Calu3 (cell line): ENCODE results near the gene BET1L. TPM values are rescaled to one million over a fixed set of nuclear protein-coding genes. Genes with fewer than 3 reads are reported as not detected.

Source experiments
- BruUV-seq: library from RNA; stranded (reverse); fragments of 400-500 nt; replicated peaks from 2 replicates; lab custom pipeline; 2021; lab: Mats Ljungman, UMichigan
- CTCF ChIA-PET: fragments of 300-600 bp; sonication (Branson Sonifier 250); formaldehyde crosslinking; loops from one replicate; lab custom pipeline; 2022; ENCODE audit warnings: antibody characterized with exemption; lab: Charles Lee
- DNase-seq: peaks from one replicate; pipeline ENCODE4 v3.0.0; 2022
- H3K27ac Mint-ChIP-seq: one replicate; pipeline ENCODE4 v1.8.0; 2022; ENCODE audit warnings: mixed read lengths; ENCODE audit not compliant: unreplicated experiment
- H3K27me3 Mint-ChIP-seq: one replicate; pipeline ENCODE4 v1.8.0; 2022; ENCODE audit warnings: mixed read lengths; ENCODE audit not compliant: unreplicated experiment
- H3K36me3 Mint-ChIP-seq: one replicate; pipeline ENCODE4 v1.8.0; 2022; ENCODE audit warnings: mild to moderate bottlenecking, moderate library complexity, mixed read lengths; ENCODE audit not compliant: insufficient read depth, unreplicated experiment
- H3K4me1 Mint-ChIP-seq: one replicate; pipeline ENCODE4 v1.8.0; 2022; ENCODE audit warnings: mild to moderate bottlenecking, low read depth, mixed read lengths; ENCODE audit not compliant: unreplicated experiment
- H3K4me3 Mint-ChIP-seq: one replicate; pipeline ENCODE4 v1.8.0; 2022; ENCODE audit warnings: mild to moderate bottlenecking, low read depth, moderate library complexity, mixed read lengths; ENCODE audit not compliant: unreplicated experiment
- H3K9me3 Mint-ChIP-seq: one replicate; pipeline ENCODE4 v1.8.0; 2022; ENCODE audit warnings: low read depth, mixed read lengths; ENCODE audit not compliant: unreplicated experiment
- intact Hi-C: fragments of 100-400 bp; cut with micrococcal nuclease; formaldehyde crosslinking; loops from one replicate; pipeline ENCODE4 v1.10.0; 2022; ENCODE audit not compliant: unreplicated experiment
- total RNA-seq: library from RNA; stranded (reverse); gene quantifications from 2 replicates; pipeline ENCODE4 v1.2.3, GENCODE V29; 2022
- TF ChIP-seq, protein P1 (sequence below): fragments of 200-600 bp; IDR thresholded peaks from one replicate; pipeline ENCODE4 v1.8.0; 2022; ENCODE audit warnings: antibody characterized with exemption; ENCODE audit not compliant: unreplicated experiment

Gene BET1L
- total RNA-seq, 1 experiment from 2014 or later, result 47.8 TPM

DNA sequence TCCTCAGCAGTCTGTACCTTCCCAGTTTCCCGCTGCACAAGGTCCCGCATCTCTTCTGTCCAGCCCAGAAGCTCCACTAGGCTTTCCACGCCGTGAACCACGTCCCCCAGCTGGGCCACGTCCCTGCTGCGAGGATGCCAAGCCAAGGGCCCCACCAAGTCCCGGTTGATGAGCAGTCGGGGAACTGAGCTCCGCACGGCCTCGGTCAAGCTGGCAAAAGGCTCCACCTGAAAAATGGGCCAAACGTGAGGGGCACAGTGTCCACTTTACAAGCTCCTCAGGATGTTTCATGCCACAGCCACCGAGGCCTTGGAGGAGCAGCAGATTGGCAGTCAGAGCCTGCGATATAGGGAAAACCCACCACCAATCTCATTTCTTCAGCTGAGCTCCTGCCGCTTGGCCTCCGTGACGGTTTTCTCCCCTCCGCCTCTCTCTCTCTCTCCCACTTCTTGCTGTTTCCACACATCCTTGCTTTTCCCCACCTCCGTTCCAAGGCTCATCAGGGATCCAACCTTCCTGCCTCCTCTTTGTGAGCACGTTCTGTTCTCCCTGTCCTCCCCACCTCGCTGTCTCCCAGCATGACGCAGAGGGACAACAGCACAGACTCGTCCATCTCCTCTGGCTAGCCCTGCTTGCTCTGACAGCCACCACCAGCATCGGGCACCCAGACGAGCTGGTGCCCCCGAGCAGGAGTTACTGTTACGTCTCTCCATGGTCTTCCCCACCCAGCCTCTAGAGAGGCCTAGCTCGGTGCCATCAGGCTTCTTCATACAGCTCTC, 11.8 kb upstream of the BET1L start:
- no peak for DNase-seq
- no peaks in the 10 kb centered on the region for H3K9me3 Mint-ChIP-seq
- peaks cover 27% of the 10 kb centered on the region for H3K36me3 Mint-ChIP-seq
- intact Hi-C loops, result no loop called here
- CTCF ChIA-PET, result no interaction called here
- no peaks in the 10 kb centered on the region for H3K27me3 Mint-ChIP-seq
- no TSS peak for BruUV-seq
- H3K4me1 Mint-ChIP-seq, result no peaks in the 10 kb centered on the region
- H3K27ac Mint-ChIP-seq, result no peak overlapping the region
- TF ChIP-seq, protein P1, sequence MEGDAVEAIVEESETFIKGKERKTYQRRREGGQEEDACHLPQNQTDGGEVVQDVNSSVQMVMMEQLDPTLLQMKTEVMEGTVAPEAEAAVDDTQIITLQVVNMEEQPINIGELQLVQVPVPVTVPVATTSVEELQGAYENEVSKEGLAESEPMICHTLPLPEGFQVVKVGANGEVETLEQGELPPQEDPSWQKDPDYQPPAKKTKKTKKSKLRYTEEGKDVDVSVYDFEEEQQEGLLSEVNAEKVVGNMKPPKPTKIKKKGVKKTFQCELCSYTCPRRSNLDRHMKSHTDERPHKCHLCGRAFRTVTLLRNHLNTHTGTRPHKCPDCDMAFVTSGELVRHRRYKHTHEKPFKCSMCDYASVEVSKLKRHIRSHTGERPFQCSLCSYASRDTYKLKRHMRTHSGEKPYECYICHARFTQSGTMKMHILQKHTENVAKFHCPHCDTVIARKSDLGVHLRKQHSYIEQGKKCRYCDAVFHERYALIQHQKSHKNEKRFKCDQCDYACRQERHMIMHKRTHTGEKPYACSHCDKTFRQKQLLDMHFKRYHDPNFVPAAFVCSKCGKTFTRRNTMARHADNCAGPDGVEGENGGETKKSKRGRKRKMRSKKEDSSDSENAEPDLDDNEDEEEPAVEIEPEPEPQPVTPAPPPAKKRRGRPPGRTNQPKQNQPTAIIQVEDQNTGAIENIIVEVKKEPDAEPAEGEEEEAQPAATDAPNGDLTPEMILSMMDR, result no peak
- no peak overlapping the region for H3K4me3 Mint-ChIP-seq

DNA sequence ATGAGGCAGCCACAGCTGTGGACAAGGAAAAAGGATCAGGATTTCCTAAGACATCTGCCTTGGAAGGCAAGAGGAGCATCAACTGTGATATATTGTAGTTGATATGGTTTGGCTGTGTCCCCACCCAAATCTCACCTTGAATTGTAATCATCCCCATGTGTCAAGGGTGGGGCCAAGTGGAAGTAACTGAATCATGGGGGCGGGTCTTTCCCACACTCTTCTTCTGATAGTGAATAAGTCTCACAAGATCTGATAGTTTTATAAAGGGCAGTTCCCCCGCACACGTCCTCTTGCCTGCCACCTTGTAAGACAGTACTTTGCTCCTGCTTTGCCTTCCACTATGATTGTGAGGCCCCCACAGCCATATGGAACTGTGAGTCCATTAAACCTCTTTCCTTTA, 10.5 kb upstream of the BET1L start:
- TF ChIP-seq, protein P1, result no peak
- DNase-seq, result no peak
- Mint-ChIP-seq H3K36me3 (peaks cover 40% of the 10 kb centered on the region), H3K4me3 (no peak overlapping the region), H3K27ac (no peak overlapping the region), H3K4me1 (no peaks in the 10 kb centered on the region), H3K27me3 (no peaks in the 10 kb centered on the region), H3K9me3 (no peaks in the 10 kb centered on the region)
- intact Hi-C loops, result no loop called here
- CTCF ChIA-PET, result no interaction called here
- BruUV-seq, result no TSS peak

DNA sequence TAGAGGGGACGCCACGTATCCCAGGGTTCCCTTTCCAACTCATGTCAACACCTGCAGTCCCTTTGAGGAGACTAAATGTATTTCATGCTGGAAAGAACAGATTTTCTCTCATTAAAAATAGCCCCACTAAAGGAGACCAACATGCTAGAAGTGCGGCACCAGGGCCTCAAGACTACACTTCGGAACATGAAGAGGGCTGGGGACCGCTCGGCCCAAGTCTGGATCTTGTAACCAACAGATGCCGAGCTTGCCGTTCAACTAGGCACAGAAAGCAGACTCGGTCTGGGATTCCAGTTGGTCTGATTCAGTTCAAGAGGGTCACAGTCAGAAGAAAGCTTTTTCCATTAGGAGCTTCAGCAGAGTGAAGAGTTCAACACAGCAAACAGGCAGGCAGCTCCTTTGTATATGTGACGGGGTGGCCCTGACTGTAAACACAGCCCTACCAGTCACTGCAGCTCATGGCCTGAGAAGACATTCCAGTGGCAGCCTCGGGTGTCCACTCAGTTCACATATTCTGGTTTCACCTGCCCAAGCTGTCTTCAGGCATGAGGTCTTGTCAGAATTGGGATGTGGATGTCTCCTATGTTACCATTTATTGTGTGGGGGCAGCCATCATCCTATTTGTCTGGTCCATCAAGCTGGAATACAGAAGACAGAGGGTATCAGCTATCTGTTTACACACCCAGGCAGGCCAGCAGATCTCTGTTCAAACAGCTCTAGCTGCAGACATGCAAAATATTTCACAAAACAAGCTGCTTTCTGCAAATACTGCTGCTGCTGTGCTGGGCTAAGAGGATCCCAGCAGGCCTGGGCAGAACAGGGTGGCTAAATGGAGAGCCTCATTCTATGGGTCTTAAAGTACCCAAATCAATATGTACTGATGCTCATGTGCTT, 9.1 kb upstream of the BET1L start:
- Mint-ChIP-seq H3K4me1 (no peaks in the 10 kb centered on the region), H3K36me3 (peaks cover 46% of the 10 kb centered on the region), H3K9me3 (no peaks in the 10 kb centered on the region), H3K27me3 (no peaks in the 10 kb centered on the region), H3K4me3 (no peak overlapping the region), H3K27ac (no peak overlapping the region)
- no TSS peak for BruUV-seq
- CTCF ChIA-PET, result interaction anchor here (0.5 kb wide), 1 partner anchor 303 kb away, joined by 3 read pairs; no protein-coding TSS in a partner anchor
- DNase-seq, result no peak
- TF ChIP-seq, protein P1, result no peak
- intact Hi-C loops, result no loop called here

DNA sequence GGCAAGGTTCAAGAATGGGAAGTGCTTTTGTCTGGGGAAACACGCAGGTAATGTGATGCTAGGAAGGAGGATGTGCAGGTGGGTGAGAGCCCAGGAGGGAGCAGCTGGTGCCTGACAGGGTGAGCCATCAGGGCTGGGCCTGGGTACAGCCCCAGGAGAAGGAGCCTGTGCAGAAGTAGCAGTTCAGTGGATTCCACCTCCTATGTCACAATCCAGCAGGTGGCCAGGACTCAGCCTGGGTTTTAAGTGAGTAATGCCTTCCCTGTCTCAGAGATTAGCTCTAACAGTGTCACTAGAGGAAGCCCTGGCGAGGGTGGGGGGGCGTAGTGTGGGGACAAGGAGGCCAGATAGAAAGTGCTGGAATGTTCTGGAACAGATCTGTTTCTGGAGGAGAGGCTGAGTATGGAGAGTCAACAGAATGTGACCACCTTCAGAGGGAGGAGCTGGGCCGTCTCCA, 8.4 kb upstream of the BET1L start:
- Mint-ChIP-seq H3K36me3 (peaks cover 48% of the 10 kb centered on the region), H3K4me1 (no peaks in the 10 kb centered on the region), H3K27ac (no peak overlapping the region), H3K9me3 (no peaks in the 10 kb centered on the region), H3K27me3 (no peaks in the 10 kb centered on the region), H3K4me3 (no peak overlapping the region)
- intact Hi-C loops, result no loop called here
- CTCF ChIA-PET, result interaction anchor here (0.5 to 0.9 kb wide), 2 partner anchors 19 to 303 kb away, joined by 3 to 4 read pairs; no protein-coding TSS in a partner anchor
- TF ChIP-seq, protein P1, result no peak
- DNase-seq, result no peak
- BruUV-seq, result no TSS peak
